Mucosa of descending colon (tissue), 3 donors: ENCODE measurements around the gene CDK6. TPM values are rescaled to one million over a fixed set of nuclear protein-coding genes. Genes with fewer than 3 reads are reported as not detected.

Experiments
- ATAC-seq: fragments of 200-7000 bp; cut with Tn5 transposase; one replicate; pipeline ENCODE4 v1.9.1; 2020; ENCODE audit warnings: mild to moderate bottlenecking, moderate library complexity
- DNase-seq, 3 donors: peaks; one replicate each; pipeline ENCODE4 v3.0.0-alpha.2; 2020
- H3K36me3 ChIP-seq: fragments of 200-600 bp; one replicate; pipeline ENCODE4 v1.8.0; 2021; ENCODE audit warnings: low read depth, mild to moderate bottlenecking
- H3K4me1 ChIP-seq: fragments of 200-600 bp; one replicate; pipeline ENCODE4 v1.8.0; 2021; ENCODE audit warnings: low read depth, mild to moderate bottlenecking
- H3K4me3 ChIP-seq: fragments of 200-600 bp; one replicate; pipeline ENCODE4 v1.8.0; 2021; ENCODE audit warnings: mild to moderate bottlenecking
- H3K9me3 ChIP-seq: fragments of 200-600 bp; one replicate; pipeline ENCODE4 v1.8.0; 2021; ENCODE audit warnings: mild to moderate bottlenecking
- CTCF ChIP-seq: fragments of 200-600 bp; IDR thresholded peaks from one replicate; pipeline ENCODE4 v1.8.0; 2022; ENCODE audit warnings: antibody characterized with exemption, mild to moderate bottlenecking
- intact Hi-C, 2 donors: fragments of 100-400 bp; cut with DNase I in 1 of 2; cut with micrococcal nuclease in 1 of 2; formaldehyde crosslinking; loops; one replicate each; pipeline versions ENCODE4 v1.11.0 to v1.11.1; 2022; cut with DNase I, micrococcal nuclease
- total RNA-seq, 3 donors: library from RNA; stranded (reverse); fragmentation: NEBNext Ultra II Directional in 2 of 3; extraction: Animal tissue kit (Norgen Biotek cat#: 25700) in 2 of 3; gene quantifications; one replicate each; pipeline versions ENCODE4 v1.2.1 to v1.2.4, GENCODE V29; 2021 to 2023
- donor health status: DM: no; HTN: no; CAD: no; lungs with moderate emphysema.
- donor health status: DM: no; HTN: no; CAD: no.
- donor health status: DM: no; HTN: yes; CAD: no.

The CDK6 gene
- total RNA-seq, 3 donors from 2014 or later: 23.4 to 52.4 (median 33.1) TPM

GRCh38 chr7:92823042-92823441 is 13.3 kb downstream of the CDK6 start:
- H3K4me3 ChIP-seq: no peak overlapping the region
- intact Hi-C loops: no loop called here
- no peak for ATAC-seq
- DNase-seq: no peak
- H3K36me3 ChIP-seq: no peaks in the 10 kb centered on the region
- no peaks in the 10 kb centered on the region for H3K9me3 ChIP-seq
- no peak for TF ChIP-seq CTCF
- H3K4me1 ChIP-seq: peaks cover 9% of the 10 kb centered on the region

GRCh38 chr7:92820191-92820590 is 16.2 kb downstream of the CDK6 start:
- DNase-seq (no peak), ATAC-seq (no peak)
- TF ChIP-seq CTCF: no peak
- no peak overlapping the region for H3K4me3 ChIP-seq
- H3K36me3 ChIP-seq: no peaks in the 10 kb centered on the region
- peaks cover 7% of the 10 kb centered on the region for H3K9me3 ChIP-seq
- H3K4me1 ChIP-seq: peaks cover 6% of the 10 kb centered on the region
- intact Hi-C loops: no loop called here

GRCh38 chr7:92817398-92817797 is 19.0 kb downstream of the CDK6 start:
- H3K4me1 ChIP-seq: no peaks in the 10 kb centered on the region
- H3K4me3 ChIP-seq: no peak overlapping the region
- DNase-seq: no peak
- H3K9me3 ChIP-seq: peaks cover 7% of the 10 kb centered on the region
- intact Hi-C loops: no loop called here
- TF ChIP-seq CTCF: no peak
- ATAC-seq: no peak
- H3K36me3 ChIP-seq: no peaks in the 10 kb centered on the region

GRCh38 chr7:92815412-92815811 is 21.0 kb downstream of the CDK6 start:
- ATAC-seq (peak; percentile 64), DNase-seq (no peak)
- TF ChIP-seq CTCF: no peak
- Histone ChIP-seq H3K4me3 (no peak overlapping the region), H3K36me3 (no peaks in the 10 kb centered on the region), H3K4me1 (no peaks in the 10 kb centered on the region), H3K9me3 (peaks cover 7% of the 10 kb centered on the region)
- intact Hi-C loops: no loop called here

- peak; percentile 16 for ATAC-seq
Measured at GRCh38 chr7:92813390-92814024, 22.9 kb downstream of the CDK6 start.

More at GRCh38 chr7:92813390-92814024, 22.9 kb downstream of the CDK6 start:
- no peak for DNase-seq
- intact Hi-C loops: no loop called here
- no peak for TF ChIP-seq CTCF
- Histone ChIP-seq H3K4me3 (no peak overlapping the region), H3K9me3 (peaks cover 7% of the 10 kb centered on the region), H3K36me3 (no peaks in the 10 kb centered on the region), H3K4me1 (peaks cover 5% of the 10 kb centered on the region)
